ENCODE results near the gene HPS6.
A peak's percentile ranks its signal among the peaks of the same experiment; 100 is the strongest.

HPS6 gene

DNA sequence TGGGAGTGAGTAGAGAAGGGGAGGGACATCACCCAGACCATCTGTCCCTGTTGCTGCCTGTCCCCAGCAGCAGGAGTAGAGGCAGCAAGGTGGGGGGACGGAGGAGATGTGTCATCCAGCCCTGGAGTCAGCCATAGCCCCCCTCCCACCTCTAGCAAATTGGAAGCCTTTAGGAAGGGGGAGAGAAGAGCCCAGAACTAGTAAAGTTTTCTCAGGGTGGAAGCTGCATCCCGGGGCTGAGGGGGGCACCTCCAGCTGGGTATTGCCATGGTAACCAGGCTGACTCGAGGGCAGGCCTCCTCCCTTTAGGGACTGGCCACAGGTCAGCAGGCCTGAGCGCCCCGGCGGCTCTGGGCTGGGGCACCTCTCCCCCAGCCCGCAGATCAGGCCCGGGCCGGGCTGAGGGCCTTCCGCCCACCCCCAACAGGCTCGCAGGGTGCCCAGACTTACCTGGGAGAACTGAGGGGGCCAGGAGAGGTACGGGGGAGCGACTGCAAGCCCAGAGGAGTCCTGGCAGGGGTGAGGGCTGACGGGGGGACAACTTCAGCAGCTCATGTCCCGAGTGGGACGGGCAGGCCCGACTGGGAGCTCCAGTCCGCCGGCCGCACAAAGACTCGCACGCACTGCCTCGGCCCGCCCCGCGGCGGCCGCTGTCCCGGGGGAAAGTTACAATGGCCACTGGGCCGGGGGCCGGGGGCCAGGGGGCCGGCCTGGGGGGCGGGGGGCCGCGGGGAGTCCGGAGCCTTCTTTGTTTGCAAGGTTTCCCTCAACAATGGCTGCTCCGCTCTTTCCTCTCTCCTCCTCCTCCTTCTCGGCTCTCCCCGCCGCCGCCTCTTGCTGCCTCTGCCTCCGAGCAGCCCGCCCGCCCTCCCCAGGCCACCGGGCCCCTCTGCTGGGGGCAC, 49.1 kb downstream of the HPS6 start:
- TF ChIP-seq, protein P1, sequence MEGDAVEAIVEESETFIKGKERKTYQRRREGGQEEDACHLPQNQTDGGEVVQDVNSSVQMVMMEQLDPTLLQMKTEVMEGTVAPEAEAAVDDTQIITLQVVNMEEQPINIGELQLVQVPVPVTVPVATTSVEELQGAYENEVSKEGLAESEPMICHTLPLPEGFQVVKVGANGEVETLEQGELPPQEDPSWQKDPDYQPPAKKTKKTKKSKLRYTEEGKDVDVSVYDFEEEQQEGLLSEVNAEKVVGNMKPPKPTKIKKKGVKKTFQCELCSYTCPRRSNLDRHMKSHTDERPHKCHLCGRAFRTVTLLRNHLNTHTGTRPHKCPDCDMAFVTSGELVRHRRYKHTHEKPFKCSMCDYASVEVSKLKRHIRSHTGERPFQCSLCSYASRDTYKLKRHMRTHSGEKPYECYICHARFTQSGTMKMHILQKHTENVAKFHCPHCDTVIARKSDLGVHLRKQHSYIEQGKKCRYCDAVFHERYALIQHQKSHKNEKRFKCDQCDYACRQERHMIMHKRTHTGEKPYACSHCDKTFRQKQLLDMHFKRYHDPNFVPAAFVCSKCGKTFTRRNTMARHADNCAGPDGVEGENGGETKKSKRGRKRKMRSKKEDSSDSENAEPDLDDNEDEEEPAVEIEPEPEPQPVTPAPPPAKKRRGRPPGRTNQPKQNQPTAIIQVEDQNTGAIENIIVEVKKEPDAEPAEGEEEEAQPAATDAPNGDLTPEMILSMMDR (IDR thresholded peaks at IDR 0.05; ENCODE audit: low read depth, low read length, missing control alignments) = no peak
- no peak for DNase-seq (ENCODE audit: low read depth)
- H3K4me3 ChIP-seq (ENCODE audit: low read depth, low read length) = peak overlapping the region; percentile 82

DNA sequence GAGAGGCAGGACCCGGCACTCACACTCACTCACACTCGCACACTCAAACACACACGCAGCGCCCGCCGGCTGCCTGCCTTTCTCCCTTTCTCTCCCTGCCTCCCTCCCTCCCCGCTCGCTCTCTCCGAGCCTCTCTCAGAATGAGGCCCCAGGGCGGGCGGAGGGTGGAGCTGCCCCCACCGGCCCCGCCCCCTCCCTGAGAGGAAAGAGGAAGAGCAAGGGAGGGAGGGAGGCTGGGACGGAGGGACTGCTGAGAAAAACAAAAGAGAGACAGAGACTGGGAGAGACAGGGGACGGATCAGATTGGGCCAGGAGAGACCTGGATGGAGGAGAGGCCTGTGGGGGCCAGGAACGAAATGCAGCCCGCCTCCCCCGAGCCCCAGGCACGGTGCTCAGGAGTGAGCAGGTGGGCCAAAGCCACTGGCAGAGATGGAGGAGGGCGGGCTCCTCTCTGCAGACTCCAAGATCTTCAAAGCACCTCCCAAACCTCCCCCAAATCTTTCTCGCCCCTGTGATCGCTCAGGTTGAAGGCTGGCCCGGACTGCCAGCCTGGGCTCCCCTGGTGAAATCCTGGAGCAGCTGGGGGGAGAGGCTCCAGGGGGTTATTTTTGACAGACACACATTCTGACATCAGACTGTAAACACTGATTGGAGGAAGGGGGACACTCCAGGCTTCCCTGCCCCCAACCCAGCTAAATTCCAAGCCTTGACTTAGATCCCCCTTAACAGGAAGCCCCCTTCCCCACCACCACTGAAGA, 49.9 kb downstream of the HPS6 start:
- H3K4me3 ChIP-seq (ENCODE audit: low read depth, low read length) = peak overlapping the region; percentile 82
- TF ChIP-seq, protein P1 (IDR thresholded peaks at IDR 0.05; ENCODE audit: low read depth, low read length, missing control alignments) = no peak
- no peak for DNase-seq (ENCODE audit: low read depth)

DNA sequence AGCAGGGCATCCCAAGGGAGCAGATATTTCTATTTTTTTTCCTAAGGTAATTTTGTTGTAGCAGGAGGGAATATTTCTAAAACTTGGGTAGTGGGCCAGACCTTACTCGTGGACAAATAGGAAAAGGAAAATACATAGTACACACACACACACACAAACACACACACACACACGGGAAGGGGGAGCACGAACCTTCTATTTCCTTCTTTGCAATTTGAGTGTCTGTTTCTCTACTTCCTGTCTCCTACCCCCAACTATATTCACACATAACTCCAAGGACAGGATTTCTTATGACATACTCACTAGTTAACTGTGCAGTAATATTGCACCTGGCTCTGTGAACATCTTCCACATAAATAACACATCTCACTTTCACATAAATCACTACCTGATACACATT, 50.6 kb downstream of the HPS6 start:
- no peak for DNase-seq (ENCODE audit: low read depth)
- H3K4me3 ChIP-seq (ENCODE audit: low read depth, low read length) = no peak overlapping the region

DNA sequence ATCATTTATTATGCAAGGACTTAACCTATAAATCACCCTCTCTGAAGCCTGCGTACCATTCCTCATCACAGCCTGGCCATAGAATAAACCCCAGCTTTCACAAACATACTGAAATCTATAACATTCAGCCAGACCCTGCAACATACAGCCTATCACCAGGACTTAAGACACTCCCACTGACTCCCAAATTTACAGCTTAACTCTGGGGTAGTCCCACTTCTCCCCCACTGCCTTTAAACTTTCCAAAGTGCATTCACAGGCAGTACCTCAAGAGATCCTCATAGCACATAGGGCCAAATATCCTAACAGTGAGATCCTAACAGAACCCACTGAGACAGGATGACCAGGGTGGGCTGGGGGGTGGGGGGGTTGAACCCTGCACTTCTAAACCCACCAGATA, 51.5 kb downstream of the HPS6 start:
- no peak overlapping the region for H3K4me3 ChIP-seq (ENCODE audit: low read depth, low read length)
- no peak for DNase-seq (ENCODE audit: low read depth)
- TF ChIP-seq, protein P1 (IDR thresholded peaks at IDR 0.05; ENCODE audit: low read depth, low read length, missing control alignments) = no peak

More for the DNA sequence above, 50.6 kb downstream of the HPS6 start:
- TF ChIP-seq, protein P1 (IDR thresholded peaks at IDR 0.05; ENCODE audit: low read depth, low read length, missing control alignments) = no peak
